Neural cell (in vitro differentiated cells): ENCODE results near the gene SEC63. TPM values are rescaled to one million over a fixed set of nuclear protein-coding genes. Genes with fewer than 3 reads are reported as not detected.
"Not testable (repeated sequence)": the region's sequence is repeated elsewhere in the genome, so short reads cannot be mapped to it uniquely, and the experiment has no call there.

Experiments used
- H2AFZ ChIP-seq: fragments of 200-600, 300-800 bp; sonication (generic), shearing (Covaris generic); 2 replicates; pipeline ENCODE4 v1.6.0; 2014; ENCODE audit warnings: low read depth, mild to moderate bottlenecking, antibody characterized with exemption, low read length, moderate library complexity
- H3F3A ChIP-seq: fragments of 200-600 bp; shearing (Covaris generic); 2 replicates; pipeline ENCODE4 v1.6.1; 2016; ENCODE audit warnings: mild to moderate bottlenecking, moderate library complexity, mixed read lengths, antibody characterized with exemption, low read length; ENCODE audit not compliant: insufficient read depth, poor library complexity, severe bottlenecking
- H3K27ac ChIP-seq: fragments of 200-600, 300-800 bp; sonication (generic), shearing (Covaris generic); 2 replicates; pipeline ENCODE4 v1.5.1; 2014; ENCODE audit warnings: mild to moderate bottlenecking, low read length, moderate library complexity
- H3K27me3 ChIP-seq: fragments of 300-800, 200-600 bp; sonication (generic), shearing (Covaris generic); 2 replicates; pipeline ENCODE4 v1.6.0; 2014; ENCODE audit warnings: mild to moderate bottlenecking, low read depth, low read length, moderate library complexity; ENCODE audit not compliant: insufficient read depth
- H3K36me3 ChIP-seq: fragments of 300-800, 200-600 bp; sonication (generic), shearing (Covaris generic); 2 replicates; pipeline ENCODE4 v1.5.1; 2014; ENCODE audit warnings: mild to moderate bottlenecking, antibody characterized with exemption, low read length, moderate library complexity; ENCODE audit not compliant: insufficient read depth
- H3K4me2 ChIP-seq: fragments of 300-800, 200-600 bp; sonication (generic), shearing (Covaris generic); 2 replicates; pipeline ENCODE4 v1.6.0; 2014; ENCODE audit warnings: mild to moderate bottlenecking, low read length
- H3K4me3 ChIP-seq: fragments of 300-800, 200-600 bp; sonication (generic), shearing (Covaris generic); 2 replicates; pipeline ENCODE4 v1.5.1; 2014; ENCODE audit warnings: mild to moderate bottlenecking, low read length, moderate library complexity
- H3K79me2 ChIP-seq: fragments of 200-600 bp; shearing (Covaris generic); replicated peaks from 2 replicates; pipeline ENCODE4 v1.6.0; 2014; ENCODE audit warnings: mild to moderate bottlenecking, low read length, moderate library complexity; ENCODE audit not compliant: insufficient read depth
- H3K9ac ChIP-seq: fragments of 300-800, 200-600 bp; sonication (generic), shearing (Covaris generic); 2 replicates; pipeline ENCODE4 v1.6.1; 2016; ENCODE audit warnings: mild to moderate bottlenecking, low read length, mixed read lengths
- H3K9me2 ChIP-seq: fragments of 200-600 bp; shearing (Covaris generic); 2 replicates; pipeline ENCODE4 v1.6.1; 2016; ENCODE audit warnings: mild to moderate bottlenecking, low read length, mixed read lengths; ENCODE audit not compliant: insufficient read depth
- H3K9me3 ChIP-seq: fragments of 200-600, 300-800 bp; sonication (generic), shearing (Covaris generic); 2 replicates; pipeline ENCODE4 v1.6.1; 2016; ENCODE audit warnings: mild to moderate bottlenecking, mixed run types, low read length, moderate library complexity, mixed read lengths
- H4K20me1 ChIP-seq: fragments of 200-600 bp; shearing (Covaris generic); 2 replicates; pipeline ENCODE4 v1.6.1; 2016; ENCODE audit warnings: mild to moderate bottlenecking, mixed run types; ENCODE audit not compliant: insufficient read depth
- CTCF ChIP-seq: fragments of 450-650 bp; IDR thresholded peaks from 2 replicates; pipeline ENCODE4 v1.5.1; 2014; ENCODE audit warnings: antibody characterized with exemption, mild to moderate bottlenecking, moderate library complexity; ENCODE audit not compliant: poor library complexity, severe bottlenecking
- EP300 ChIP-seq: fragments of 450-650 bp; conservative IDR thresholded peaks from 2 replicates; pipeline ENCODE4 v1.6.1; 2014; ENCODE audit warnings: antibody characterized with exemption, mild to moderate bottlenecking, moderate library complexity; ENCODE audit not compliant: poor library complexity, severe bottlenecking
- EZH2 ChIP-seq: fragments of 200-600, 300-800 bp; shearing (Covaris generic), sonication (generic); IDR thresholded peaks from 2 replicates; pipeline ENCODE4 v1.6.1; 2014; ENCODE audit warnings: antibody characterized with exemption, low read length, borderline replicate concordance, mild to moderate bottlenecking; ENCODE audit not compliant: insufficient read depth, poor library complexity, severe bottlenecking
- MXI1 ChIP-seq: fragments of 450-650 bp; conservative IDR thresholded peaks from 2 replicates; pipeline ENCODE4 v1.6.1; 2014; ENCODE audit warnings: antibody characterized with exemption, mild to moderate bottlenecking; ENCODE audit not compliant: poor library complexity, severe bottlenecking
- POLR2AphosphoS5 ChIP-seq: IDR thresholded peaks from 2 replicates; pipeline ENCODE4 v1.6.1; 2012
- RAD21 ChIP-seq: fragments of 450-650 bp; conservative IDR thresholded peaks from 2 replicates; pipeline ENCODE4 v1.6.1; 2014; ENCODE audit warnings: antibody characterized with exemption, mild to moderate bottlenecking, moderate library complexity
- REST ChIP-seq: IDR thresholded peaks from 2 replicates; pipeline ENCODE4 v1.6.1; 2012; ENCODE audit warnings: borderline replicate concordance
- SMC3 ChIP-seq: fragments of 450-650 bp; conservative IDR thresholded peaks from 2 replicates; pipeline ENCODE4 v1.6.1; 2014; ENCODE audit warnings: antibody characterized with exemption, mild to moderate bottlenecking, moderate library complexity; ENCODE audit not compliant: poor library complexity
- TAF1 ChIP-seq: IDR thresholded peaks from 2 replicates; pipeline ENCODE4 v1.6.1; 2012; ENCODE audit warnings: low read depth
- polyA plus RNA-seq: library from polyadenylated mRNA; depleted of rRNA; stranded (reverse); fragments of >200 nt; gene quantifications from 2 replicates; pipeline ENCODE4 v1.2.3, GENCODE V29; 2014

The SEC63 gene
- polyA plus RNA-seq, 1 donor from 2014 or later: 34.8 TPM

DNA sequence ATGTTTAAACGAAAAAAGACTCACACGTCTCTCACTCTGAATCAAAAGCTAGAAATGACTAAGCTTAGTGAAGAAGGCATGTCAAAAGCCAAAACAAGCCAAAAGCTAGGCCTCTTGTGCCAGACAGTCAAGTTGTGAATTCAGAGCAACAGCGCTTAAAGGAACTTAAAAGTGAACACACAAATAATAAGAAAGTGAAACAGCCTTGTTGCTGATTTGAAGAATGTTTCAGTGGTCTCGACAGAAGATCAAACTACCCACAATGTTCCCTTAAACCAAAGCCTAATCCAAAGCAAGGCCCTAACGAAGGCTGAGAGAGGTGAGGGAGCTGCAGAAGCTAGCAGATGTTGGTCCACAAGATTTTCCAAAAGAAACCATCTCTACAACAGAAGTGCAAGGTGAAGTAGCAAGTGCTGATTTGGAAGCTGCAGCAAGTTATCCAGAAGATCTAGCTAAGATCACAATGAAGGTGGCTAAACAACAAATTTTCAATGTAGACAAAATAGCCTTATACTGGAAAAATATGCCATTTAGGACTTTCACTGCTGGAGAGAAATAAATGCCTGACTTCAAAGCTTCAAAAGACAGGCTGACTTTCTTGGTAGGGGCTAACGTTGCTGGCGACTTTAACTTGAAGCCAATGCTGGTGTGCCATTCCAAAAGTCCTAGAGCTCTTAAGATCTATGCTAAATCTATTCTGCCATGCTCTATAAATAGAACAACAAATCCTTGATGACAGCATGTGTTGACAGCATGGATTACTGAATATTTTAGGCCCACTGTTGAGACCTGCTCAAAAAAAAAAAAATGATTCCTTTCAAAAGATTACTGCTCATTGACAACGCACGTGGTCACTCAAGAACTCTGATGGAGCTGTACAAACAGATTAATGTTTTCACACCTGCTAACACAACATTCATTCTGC, 40.3 kb downstream of the SEC63 start:
- peaks cover 5% of the 10 kb centered on the region for H3K79me2 ChIP-seq
- no peak overlapping the region for H2AFZ ChIP-seq
- H4K20me1 ChIP-seq: no peaks in the 10 kb centered on the region
- no peaks in the 10 kb centered on the region for H3F3A ChIP-seq
- peaks cover 9% of the 10 kb centered on the region for H3K9me3 ChIP-seq
- no peak overlapping the region for H3K9ac ChIP-seq
- no peaks in the 10 kb centered on the region for H3K9me2 ChIP-seq
- H3K36me3 ChIP-seq: peaks cover 26% of the 10 kb centered on the region
- H3K27me3 ChIP-seq: no peaks in the 10 kb centered on the region
- TF ChIP-seq CTCF (no peak), TAF1 (no peak), REST (no peak), RAD21 (no peak), EP300 (no peak), MXI1 (no peak), POLR2AphosphoS5 (no peak), EZH2 (no peak), SMC3 (no peak)
- no peak overlapping the region for H3K27ac ChIP-seq
- no peak overlapping the region for H3K4me2 ChIP-seq
- H3K4me3 ChIP-seq: no peak overlapping the region

GRCh38 chr6:107916961-107917360, 41.0 kb downstream of the SEC63 start:
- not testable (repeated sequence) for H3K9ac ChIP-seq, H4K20me1 ChIP-seq, H3K9me2 ChIP-seq, H3K4me2 ChIP-seq, H3K27me3 ChIP-seq, H3K79me2 ChIP-seq, H3K4me3 ChIP-seq, H3K9me3 ChIP-seq, H3F3A ChIP-seq, H2AFZ ChIP-seq, H3K27ac ChIP-seq
- H3K36me3 ChIP-seq: peaks cover 30% of the 10 kb centered on the region
